ENCODE measurements around the gene DMWD.
A peak's percentile ranks its signal among the peaks of the same experiment; 100 is the strongest.

The DMWD gene, protein sequence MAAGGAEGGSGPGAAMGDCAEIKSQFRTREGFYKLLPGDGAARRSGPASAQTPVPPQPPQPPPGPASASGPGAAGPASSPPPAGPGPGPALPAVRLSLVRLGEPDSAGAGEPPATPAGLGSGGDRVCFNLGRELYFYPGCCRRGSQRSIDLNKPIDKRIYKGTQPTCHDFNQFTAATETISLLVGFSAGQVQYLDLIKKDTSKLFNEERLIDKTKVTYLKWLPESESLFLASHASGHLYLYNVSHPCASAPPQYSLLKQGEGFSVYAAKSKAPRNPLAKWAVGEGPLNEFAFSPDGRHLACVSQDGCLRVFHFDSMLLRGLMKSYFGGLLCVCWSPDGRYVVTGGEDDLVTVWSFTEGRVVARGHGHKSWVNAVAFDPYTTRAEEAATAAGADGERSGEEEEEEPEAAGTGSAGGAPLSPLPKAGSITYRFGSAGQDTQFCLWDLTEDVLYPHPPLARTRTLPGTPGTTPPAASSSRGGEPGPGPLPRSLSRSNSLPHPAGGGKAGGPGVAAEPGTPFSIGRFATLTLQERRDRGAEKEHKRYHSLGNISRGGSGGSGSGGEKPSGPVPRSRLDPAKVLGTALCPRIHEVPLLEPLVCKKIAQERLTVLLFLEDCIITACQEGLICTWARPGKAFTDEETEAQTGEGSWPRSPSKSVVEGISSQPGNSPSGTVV

DNA sequence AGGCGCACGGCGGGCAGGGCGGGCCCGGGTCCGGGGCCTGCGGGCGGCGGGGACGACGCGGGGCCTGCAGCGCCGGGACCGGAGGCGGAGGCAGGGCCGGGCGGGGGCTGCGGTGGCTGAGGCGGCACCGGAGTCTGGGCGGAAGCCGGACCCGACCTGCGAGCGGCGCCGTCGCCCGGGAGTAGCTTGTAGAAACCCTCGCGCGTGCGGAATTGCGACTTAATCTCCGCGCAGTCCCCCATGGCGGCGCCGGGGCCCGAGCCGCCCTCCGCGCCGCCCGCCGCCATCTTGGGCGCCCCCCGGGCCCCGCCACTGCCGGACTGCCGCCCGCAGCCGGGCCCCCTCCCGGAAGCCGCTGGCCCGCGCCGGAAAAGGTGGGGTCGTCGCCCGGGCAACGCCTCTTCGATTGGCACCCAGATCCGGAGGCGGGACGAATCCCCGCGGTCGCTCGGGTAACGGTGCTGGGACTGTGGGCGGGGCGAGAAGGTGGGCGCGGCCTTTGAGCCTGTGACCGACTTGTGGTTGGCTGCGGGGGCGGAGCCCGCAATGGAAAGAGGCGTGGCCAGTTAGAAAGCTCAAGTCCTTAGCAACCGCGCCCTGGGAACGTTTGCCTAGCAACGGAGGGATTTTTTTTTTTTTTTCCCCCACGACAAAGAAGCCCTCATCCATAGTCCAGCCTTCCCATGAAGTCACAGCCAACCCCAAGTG, at the start of gene DMWD:
TSS of gene DMWD (minus strand) at position 376 of the 708 bp plus-strand sequence. CDS start at position 287, 89 bp downstream.
- Mint-ChIP-seq H3K27ac (peak within 1 kb of the TSS; percentile 62), H3K9me3 (no peaks in the 10 kb centered on the region), H3K4me3 (peak within 1 kb of the TSS; percentile 89), H3K27me3 (ENCODE audit: low read depth) (peaks cover 46% of the 10 kb centered on the region), H3K4me1 (ENCODE audit: low read depth) (peaks cover 26% of the 10 kb centered on the region), H3K36me3 (ENCODE audit: low read depth) (peaks cover 24% of the 10 kb centered on the region)
- peak; percentile 99 for DNase-seq (ENCODE audit: low spot score)

DNA sequence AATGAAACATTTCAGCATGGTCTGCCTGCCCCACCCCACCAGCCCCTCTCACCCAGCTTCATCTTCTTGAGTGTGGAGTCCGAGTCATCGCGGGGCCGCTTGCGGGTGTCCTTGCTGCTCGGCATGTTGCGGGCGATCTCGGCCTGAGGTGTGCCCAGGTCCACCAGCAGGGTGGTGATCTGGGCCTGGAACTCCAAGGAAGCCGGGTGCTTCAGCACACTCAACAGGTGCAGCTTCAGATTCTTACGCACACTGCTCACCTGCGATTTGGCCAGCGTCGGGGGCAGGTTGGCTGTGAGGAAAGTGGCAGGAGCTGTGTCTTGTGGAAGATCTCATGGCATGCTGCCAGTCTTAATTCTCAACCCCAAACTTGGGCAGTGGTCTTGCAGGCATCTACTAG, 49.6 kb upstream of the DMWD start:
- no peaks in the 10 kb centered on the region for H3K4me1 Mint-ChIP-seq (ENCODE audit: low read depth)
- peaks cover 70% of the 10 kb centered on the region for H3K36me3 Mint-ChIP-seq (ENCODE audit: low read depth)
- H3K27me3 Mint-ChIP-seq (ENCODE audit: low read depth): no peaks in the 10 kb centered on the region
- DNase-seq (ENCODE audit: low spot score): no peak
- no peak overlapping the region for H3K27ac Mint-ChIP-seq
- H3K4me3 Mint-ChIP-seq: no peak overlapping the region
- H3K9me3 Mint-ChIP-seq: no peaks in the 10 kb centered on the region

DNA sequence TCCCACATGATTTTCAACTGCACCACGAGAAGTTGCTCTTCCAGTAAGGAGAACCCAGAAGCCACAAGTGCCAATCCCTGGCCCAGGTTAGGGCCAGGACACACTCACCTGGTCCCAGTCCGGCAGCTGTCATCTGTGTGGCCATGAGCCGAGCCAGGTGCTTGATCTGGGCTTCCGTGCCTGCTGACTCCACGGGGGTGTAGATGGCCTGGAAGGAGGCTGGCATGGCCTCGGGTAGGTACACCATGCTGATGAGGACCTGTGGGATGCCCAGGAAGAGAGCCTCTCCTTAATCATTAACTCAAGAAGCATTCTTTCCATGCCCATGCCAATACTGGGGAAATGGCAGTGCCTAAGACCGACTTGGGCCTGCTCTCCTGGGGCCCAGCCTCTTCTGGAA, 42.3 kb upstream of the DMWD start:
- Mint-ChIP-seq H3K4me3 (no peak overlapping the region), H3K27me3 (ENCODE audit: low read depth) (no peaks in the 10 kb centered on the region), H3K4me1 (ENCODE audit: low read depth) (no peaks in the 10 kb centered on the region), H3K36me3 (ENCODE audit: low read depth) (peaks cover 64% of the 10 kb centered on the region), H3K27ac (no peak overlapping the region), H3K9me3 (no peaks in the 10 kb centered on the region)
- DNase-seq (ENCODE audit: low spot score): no peak

DNA sequence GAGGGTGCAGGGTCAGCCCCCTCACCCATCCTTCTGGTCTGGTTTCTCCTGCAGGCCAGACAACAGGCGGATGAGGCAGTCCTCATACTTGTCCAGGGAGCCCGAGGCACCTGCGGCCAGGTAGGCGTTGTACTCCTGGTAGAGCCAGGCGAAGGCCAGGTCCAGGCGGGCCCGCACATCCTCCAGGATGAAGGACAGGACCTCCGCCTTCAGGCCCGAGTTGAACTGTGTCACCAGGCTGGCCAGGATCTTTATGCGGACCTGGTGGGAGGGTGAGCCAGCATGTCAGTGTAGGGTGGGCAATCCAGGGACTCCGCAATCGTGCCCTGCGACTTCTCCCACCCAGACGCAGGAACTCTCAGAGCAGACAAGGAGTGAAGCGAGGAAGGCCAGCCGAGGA, 36.3 kb upstream of the DMWD start:
- Mint-ChIP-seq H3K4me3 (no peak overlapping the region), H3K4me1 (ENCODE audit: low read depth) (no peaks in the 10 kb centered on the region), H3K27ac (no peak overlapping the region), H3K36me3 (ENCODE audit: low read depth) (peaks cover 64% of the 10 kb centered on the region), H3K27me3 (ENCODE audit: low read depth) (no peaks in the 10 kb centered on the region), H3K9me3 (no peaks in the 10 kb centered on the region)
- no peak for DNase-seq (ENCODE audit: low spot score)

DNA sequence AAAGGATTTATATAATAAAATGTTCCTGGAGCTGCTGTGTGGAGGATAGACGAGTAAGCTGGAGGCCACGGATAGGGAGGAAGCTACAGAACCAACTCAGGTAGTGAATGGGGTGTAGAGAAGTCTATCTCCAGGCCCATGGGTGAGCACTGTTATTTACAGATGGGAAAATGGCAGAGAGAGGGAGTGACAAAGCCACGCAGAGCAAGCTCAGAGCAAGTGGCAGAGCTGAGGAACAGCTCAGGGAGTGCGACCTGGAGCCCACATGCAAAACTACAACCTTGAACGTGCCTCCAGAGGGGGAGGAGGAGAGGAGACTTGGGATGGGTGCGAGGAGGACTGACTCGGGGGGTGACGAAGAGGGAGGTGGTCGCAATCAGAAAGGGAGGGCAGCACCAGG, 35.9 kb upstream of the DMWD start:
- H3K36me3 Mint-ChIP-seq (ENCODE audit: low read depth): peaks cover 64% of the 10 kb centered on the region
- H3K4me1 Mint-ChIP-seq (ENCODE audit: low read depth): no peaks in the 10 kb centered on the region
- no peak overlapping the region for H3K4me3 Mint-ChIP-seq
- DNase-seq (ENCODE audit: low spot score): no peak
- no peaks in the 10 kb centered on the region for H3K27me3 Mint-ChIP-seq (ENCODE audit: low read depth)
- no peaks in the 10 kb centered on the region for H3K9me3 Mint-ChIP-seq
- peak overlapping the region; percentile 10 for H3K27ac Mint-ChIP-seq

DNA sequence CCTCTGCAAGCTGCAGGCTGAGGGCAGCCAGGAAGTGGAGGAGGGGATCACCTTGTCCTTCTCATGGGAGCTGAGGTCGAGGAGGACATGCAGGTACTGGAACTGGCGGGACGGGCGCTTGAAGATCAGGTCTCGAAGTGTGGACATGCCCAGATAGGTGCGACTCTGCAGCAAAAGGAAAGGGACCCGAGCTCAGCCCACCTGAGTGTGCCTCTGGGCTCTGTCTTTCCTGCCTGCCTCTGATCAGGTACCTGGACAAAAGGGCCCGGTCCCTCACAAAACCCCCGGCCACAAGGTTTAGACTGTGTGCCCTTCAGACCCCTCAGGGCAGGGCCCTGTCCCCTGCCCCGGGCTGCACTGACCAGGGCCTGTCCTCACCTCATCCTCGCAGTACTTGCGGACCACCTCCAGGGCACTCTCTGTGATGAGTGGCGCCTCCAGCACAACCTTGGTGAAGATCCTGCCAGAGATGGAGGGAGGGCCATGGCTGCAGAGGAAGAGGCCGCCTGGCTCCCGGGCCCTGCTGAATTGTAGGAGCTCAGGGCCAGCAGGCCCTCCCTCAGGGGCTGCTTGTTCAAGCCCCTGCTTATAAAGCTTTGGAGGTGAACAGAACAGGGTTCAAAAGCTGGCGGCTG, 34.9 kb upstream of the DMWD start:
- no peak overlapping the region for H3K4me3 Mint-ChIP-seq
- no peak overlapping the region for H3K27ac Mint-ChIP-seq
- H3K36me3 Mint-ChIP-seq (ENCODE audit: low read depth): peaks cover 64% of the 10 kb centered on the region
- H3K9me3 Mint-ChIP-seq: no peaks in the 10 kb centered on the region
- no peak for DNase-seq (ENCODE audit: low spot score)
- no peaks in the 10 kb centered on the region for H3K4me1 Mint-ChIP-seq (ENCODE audit: low read depth)
- no peaks in the 10 kb centered on the region for H3K27me3 Mint-ChIP-seq (ENCODE audit: low read depth)

DNA sequence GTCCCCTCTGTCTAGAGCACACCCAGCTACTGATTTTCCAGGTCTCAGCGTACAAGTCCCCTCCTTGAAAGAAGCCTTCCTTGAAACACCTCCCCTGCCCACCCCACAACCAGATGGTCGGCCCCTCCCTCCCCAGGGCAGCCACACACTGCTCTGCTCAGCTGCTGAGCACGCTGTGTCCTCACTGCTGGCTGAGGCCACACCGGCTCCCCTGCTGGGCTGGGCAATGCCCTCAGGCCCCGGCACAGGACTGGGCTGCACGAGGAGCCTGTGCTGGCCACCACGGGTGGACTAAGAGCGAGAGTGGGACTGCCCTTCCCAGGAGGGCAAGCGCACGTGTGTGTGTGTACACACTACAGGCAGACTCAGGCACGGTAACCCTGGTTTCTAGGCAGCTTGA, 34.3 kb upstream of the DMWD start:
- Mint-ChIP-seq H3K27ac (no peak overlapping the region), H3K9me3 (no peaks in the 10 kb centered on the region), H3K36me3 (ENCODE audit: low read depth) (peaks cover 59% of the 10 kb centered on the region), H3K27me3 (ENCODE audit: low read depth) (no peaks in the 10 kb centered on the region), H3K4me3 (no peak overlapping the region), H3K4me1 (ENCODE audit: low read depth) (no peaks in the 10 kb centered on the region)
- no peak for DNase-seq (ENCODE audit: low spot score)

DNA sequence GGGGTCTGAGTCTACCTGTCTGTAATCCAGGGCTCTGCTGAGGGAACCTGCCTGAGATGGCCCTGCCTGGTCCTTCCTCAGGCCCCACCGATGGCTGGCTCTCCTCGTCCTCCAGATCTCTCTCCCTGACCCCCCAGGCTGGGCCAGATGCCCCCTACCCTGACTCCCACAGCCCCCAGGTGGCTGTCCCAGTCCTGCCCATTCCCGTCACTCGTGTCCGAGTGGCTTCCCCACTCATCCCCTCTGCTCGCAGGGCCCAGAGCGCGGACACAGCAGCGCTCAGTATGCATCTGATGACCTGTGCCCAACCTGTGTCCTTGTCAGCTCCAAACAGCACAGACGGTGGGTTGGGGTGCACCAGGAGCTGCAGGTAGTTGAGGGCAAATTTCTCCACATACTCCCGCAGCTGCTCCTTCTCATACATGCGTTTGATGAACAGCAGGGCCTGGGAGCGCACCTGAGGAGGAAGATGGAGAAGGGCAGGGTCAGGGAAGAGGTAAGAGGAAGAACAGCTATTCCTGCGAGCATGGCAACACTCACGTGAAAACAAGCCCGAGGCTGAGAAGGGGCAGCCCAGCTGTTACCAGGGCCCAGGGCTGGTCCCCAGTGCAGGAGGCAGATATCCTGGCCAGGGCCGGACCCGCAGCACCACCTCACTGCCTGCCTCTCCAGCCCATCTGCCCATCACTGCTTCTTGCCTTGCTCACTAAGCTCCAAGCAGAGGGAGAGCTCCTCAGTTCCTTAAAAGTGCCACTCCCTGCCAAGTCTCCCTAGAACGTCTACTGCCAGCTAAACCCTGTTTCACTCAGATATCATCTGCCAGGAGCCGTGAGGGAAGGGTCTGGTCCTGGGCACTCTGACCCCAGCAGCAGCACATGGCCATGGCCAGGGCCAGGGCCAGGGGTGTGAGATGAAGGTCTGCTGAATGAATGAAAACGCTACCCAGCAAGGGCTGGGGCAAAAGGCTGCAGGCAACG, 33.6 kb upstream of the DMWD start:
- H3K27ac Mint-ChIP-seq: no peak overlapping the region
- no peaks in the 10 kb centered on the region for H3K9me3 Mint-ChIP-seq
- H3K4me1 Mint-ChIP-seq (ENCODE audit: low read depth): no peaks in the 10 kb centered on the region
- peaks cover 57% of the 10 kb centered on the region for H3K36me3 Mint-ChIP-seq (ENCODE audit: low read depth)
- DNase-seq (ENCODE audit: low spot score): no peak
- no peak overlapping the region for H3K4me3 Mint-ChIP-seq
- no peaks in the 10 kb centered on the region for H3K27me3 Mint-ChIP-seq (ENCODE audit: low read depth)

DNA sequence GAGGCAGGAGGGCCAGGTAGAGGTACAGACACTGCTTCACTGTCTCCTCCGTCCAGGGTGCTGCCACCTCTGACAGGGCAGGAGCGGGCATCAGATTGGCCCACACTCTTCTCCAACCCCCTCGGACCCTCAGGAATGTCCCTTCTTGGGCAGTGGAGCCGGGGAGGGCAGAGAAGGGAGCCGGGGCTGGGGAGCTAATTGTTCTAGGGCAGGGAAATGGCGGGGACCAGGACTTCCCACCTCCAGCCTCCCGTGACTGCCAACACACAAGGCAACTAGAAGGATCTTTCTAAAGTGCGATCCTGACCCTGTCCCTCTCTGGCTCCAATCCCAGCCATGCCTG, 32.6 kb upstream of the DMWD start:
- H3K27me3 Mint-ChIP-seq (ENCODE audit: low read depth): no peaks in the 10 kb centered on the region
- H3K36me3 Mint-ChIP-seq (ENCODE audit: low read depth): peaks cover 51% of the 10 kb centered on the region
- H3K9me3 Mint-ChIP-seq: no peaks in the 10 kb centered on the region
- no peaks in the 10 kb centered on the region for H3K4me1 Mint-ChIP-seq (ENCODE audit: low read depth)
- no peak for DNase-seq (ENCODE audit: low spot score)
- no peak overlapping the region for H3K27ac Mint-ChIP-seq
- no peak overlapping the region for H3K4me3 Mint-ChIP-seq

DNA sequence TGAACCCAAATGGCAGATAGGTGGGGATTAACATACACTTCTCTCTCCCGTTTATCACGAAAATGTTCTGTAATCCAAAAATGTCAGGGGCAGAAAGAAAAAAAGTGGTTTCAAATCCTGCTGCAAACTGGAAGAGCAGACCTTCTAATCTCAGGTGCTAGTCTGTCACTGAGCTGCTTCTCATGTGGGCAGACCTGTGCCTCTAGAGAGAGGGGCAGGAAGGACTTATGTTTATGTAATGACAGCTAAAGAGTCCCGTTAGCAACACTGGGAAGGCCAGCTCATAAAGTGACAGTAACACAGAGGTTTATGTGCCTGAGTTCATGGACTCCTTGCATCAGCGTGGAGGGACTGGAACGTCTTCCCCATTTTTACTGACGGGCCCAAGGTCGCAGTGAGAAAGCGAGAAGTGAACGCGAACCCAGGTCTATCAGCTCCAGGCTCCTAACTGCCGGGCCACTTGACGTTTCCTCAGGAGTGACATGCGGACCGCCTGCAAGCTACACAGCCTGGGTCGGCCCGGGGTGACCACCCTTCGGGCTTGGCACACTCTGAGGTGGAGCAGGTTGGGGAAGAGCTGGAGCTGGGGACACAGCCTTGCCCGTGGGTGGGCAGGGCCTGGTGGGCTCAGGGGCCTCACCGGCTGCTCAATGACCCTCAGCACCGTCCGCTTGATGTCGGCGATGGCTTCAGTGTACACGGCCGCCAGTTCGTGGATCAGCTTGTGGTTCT, 32.1 kb upstream of the DMWD start:
- Mint-ChIP-seq H3K4me3 (no peak overlapping the region), H3K27ac (no peak overlapping the region), H3K4me1 (ENCODE audit: low read depth) (no peaks in the 10 kb centered on the region), H3K9me3 (no peaks in the 10 kb centered on the region), H3K36me3 (ENCODE audit: low read depth) (peaks cover 45% of the 10 kb centered on the region), H3K27me3 (ENCODE audit: low read depth) (no peaks in the 10 kb centered on the region)
- DNase-seq (ENCODE audit: low spot score): no peak

DNA sequence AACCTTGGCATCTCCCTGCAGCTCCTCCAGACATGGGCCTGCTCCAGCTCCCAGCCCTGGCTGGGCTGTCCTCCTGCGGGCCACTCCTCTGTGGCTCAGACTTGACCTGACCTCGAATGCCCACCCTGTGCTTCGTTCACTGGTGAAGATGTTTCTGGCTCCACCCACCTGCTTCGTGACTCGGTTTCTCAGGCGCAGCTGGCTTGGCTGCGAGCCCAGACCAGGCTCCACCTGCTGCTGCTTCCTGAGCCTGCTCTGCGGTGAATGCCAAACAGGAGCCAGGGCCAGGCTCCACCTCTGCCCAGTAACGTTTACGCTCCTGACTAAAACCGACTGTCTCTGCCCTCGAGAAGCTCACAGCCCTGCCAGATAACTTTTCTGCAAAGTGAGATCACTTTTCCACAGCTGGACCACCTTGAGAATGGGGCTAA, 31.4 kb upstream of the DMWD start:
- Mint-ChIP-seq H3K36me3 (ENCODE audit: low read depth) (peaks cover 41% of the 10 kb centered on the region), H3K27me3 (ENCODE audit: low read depth) (no peaks in the 10 kb centered on the region), H3K4me3 (no peak overlapping the region), H3K4me1 (ENCODE audit: low read depth) (no peaks in the 10 kb centered on the region), H3K9me3 (no peaks in the 10 kb centered on the region), H3K27ac (no peak overlapping the region)
- no peak for DNase-seq (ENCODE audit: low spot score)

DNA sequence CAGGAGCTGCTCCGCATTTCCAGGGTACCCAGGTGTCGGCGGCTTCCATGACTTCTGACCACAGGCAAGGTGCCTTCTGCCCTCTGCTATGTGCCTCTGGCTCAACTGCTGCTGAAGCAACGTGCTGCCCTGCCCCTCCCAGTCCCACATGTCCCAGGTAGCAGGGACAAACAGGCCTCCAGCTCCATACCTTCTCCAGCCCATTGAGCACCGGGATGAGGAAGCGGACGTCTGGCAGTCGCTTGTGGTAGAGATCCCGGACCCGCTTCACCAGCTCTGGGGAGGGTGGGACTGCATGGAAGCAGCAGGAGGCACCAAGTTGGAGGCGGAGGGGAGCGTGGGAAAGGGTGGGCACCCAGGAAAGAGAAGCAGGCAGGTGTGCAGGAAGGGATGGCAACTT, 30.5 kb upstream of the DMWD start:
- Mint-ChIP-seq H3K9me3 (no peaks in the 10 kb centered on the region), H3K27me3 (ENCODE audit: low read depth) (no peaks in the 10 kb centered on the region), H3K36me3 (ENCODE audit: low read depth) (peaks cover 33% of the 10 kb centered on the region), H3K4me3 (no peak overlapping the region), H3K4me1 (ENCODE audit: low read depth) (no peaks in the 10 kb centered on the region), H3K27ac (no peak overlapping the region)
- no peak for DNase-seq (ENCODE audit: low spot score)

DNA sequence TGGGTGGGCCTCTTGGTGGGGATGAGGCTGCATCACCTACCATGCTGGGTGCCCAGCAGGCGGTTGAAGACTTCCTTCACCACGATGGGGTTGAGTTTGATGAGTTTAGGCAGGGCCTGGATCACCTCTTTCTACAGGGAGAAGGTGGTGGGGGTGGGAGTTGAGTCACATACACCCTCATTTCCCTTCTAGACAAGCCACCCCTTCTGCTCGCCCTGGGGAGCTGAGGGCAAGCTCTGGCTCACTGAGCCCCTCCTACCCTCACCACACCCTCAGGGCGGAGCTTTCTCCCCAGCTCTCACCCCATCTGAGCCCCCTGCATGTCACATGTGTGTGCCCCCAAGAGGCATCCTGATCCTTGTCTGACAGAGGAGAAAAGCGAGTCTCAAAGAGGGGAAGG, 30.1 kb upstream of the DMWD start:
- Mint-ChIP-seq H3K36me3 (ENCODE audit: low read depth) (peaks cover 29% of the 10 kb centered on the region), H3K27me3 (ENCODE audit: low read depth) (no peaks in the 10 kb centered on the region), H3K4me1 (ENCODE audit: low read depth) (no peaks in the 10 kb centered on the region), H3K9me3 (no peaks in the 10 kb centered on the region), H3K27ac (no peak overlapping the region), H3K4me3 (no peak overlapping the region)
- DNase-seq (ENCODE audit: low spot score): no peak

Measured in T-helper 2 cell treated with Interferon-gamma antibody and Interleukin-4, amounts not matched to agents 5 μg/mL and 100 μg/mL, for 36 hours (primary cell).